A549 (cell line): ENCODE results near the gene EEFSEC. TPM values are rescaled to one million over a fixed set of nuclear protein-coding genes. Genes with fewer than 3 reads are reported as not detected.

Source experiments
- ATAC-seq, 2 experiments: fragments of 200-7000 bp in 1 of 2; fragments of >200 bp in 1 of 2; cut with Nextera tagmentation in 1 of 2; cut with Tn5 transposase in 1 of 2; 3 replicates each; pipeline versions ENCODE4 v1.8.0 to v1.9.1; 2018 to 2020; ENCODE audit warnings: mild to moderate bottlenecking in 1 of 2, moderate library complexity in 1 of 2
- CTCF ChIA-PET: fragments of 300-600 bp; sonication (Branson Sonifier 250); formaldehyde crosslinking; extraction: SDS; loops from one replicate; lab custom pipeline; 2021; ENCODE audit warnings: antibody characterized with exemption, inconsistent platforms; lab: Yijun Ruan, JAX
- POLR2A ChIA-PET: fragments of 350-600 bp; formaldehyde crosslinking; extraction: SDS; loops from one replicate; lab custom pipeline; 2021; ENCODE audit warnings: antibody characterized with exemption, inconsistent platforms; lab: Yijun Ruan, JAX
- DNase-seq, 2 experiments: peaks; one replicate each; pipeline versions ENCODE4 v3.0.0 to v3.0.0-alpha.2; 2011 to 2016; ENCODE audit warnings: low read depth in 1 of 2, low spot score in 1 of 2
- FAIRE-seq: peaks from 2 replicates; lab custom pipeline; 2011; peaks lifted over from hg19 to GRCh38; lab: Jason Lieb, UNC
- H3K27ac ChIP-seq, 2 experiments: fragments of >200 bp; sonication (Bioruptor Twin); formaldehyde crosslinking; 3 replicates each; pipeline ENCODE4 v1.5.1; 2016 to 2017
- H3K4me1 ChIP-seq: fragments of >200 bp; sonication (Bioruptor Twin); formaldehyde crosslinking; 3 replicates; pipeline ENCODE4 v1.6.1; 2016
- H3K4me2 ChIP-seq: fragments of >200 bp; sonication (Bioruptor Twin); formaldehyde crosslinking; 3 replicates; pipeline ENCODE4 v1.6.1; 2016
- H3K4me3 ChIP-seq: fragments of >200 bp; sonication (Bioruptor Twin); formaldehyde crosslinking; 3 replicates; pipeline ENCODE4 v1.5.1; 2016
- H3K9me3 ChIP-seq: fragments of >200 bp; sonication (Bioruptor Twin); formaldehyde crosslinking; 3 replicates; pipeline ENCODE4 v1.6.1; 2016
- CBX8 ChIP-seq: fragments of 200-600 bp; sonication (generic); IDR thresholded peaks from 2 replicates; pipeline ENCODE4 v1.6.1; 2016
- FOXS1 ChIP-seq: fragments of 250-450 bp; sonication (Bioruptor Pico); IDR thresholded peaks from 2 replicates; pipeline ENCODE4 v1.5.0; 2020; ENCODE audit warnings: mild to moderate bottlenecking, moderate library complexity
- HDAC2 ChIP-seq: fragments of 200-600 bp; sonication (generic); IDR thresholded peaks from 2 replicates; pipeline ENCODE4 v1.6.1; 2016
- HEYL ChIP-seq: fragments of 250-450 bp; sonication (Bioruptor Pico); IDR thresholded peaks from 2 replicates; pipeline ENCODE4 v1.8.0; 2021; ENCODE audit warnings: mild to moderate bottlenecking, moderate library complexity
- HOXB5 ChIP-seq: fragments of 250-450 bp; sonication (Bioruptor Pico); IDR thresholded peaks from 2 replicates; pipeline ENCODE4 v1.5.0; 2020; ENCODE audit warnings: mild to moderate bottlenecking, moderate library complexity
- JUN ChIP-seq, 2 experiments: fragments of >200 bp; sonication (Bioruptor Twin); formaldehyde crosslinking; IDR thresholded peaks; 2 replicates in 1 of 2; 3 replicates in 1 of 2; pipeline ENCODE4 v1.6.1; 2016 to 2017
- KDM1A ChIP-seq: fragments of 200-600 bp; sonication (generic); IDR thresholded peaks from 2 replicates; pipeline ENCODE4 v1.6.1; 2016; ENCODE audit warnings: low read depth, mild to moderate bottlenecking
- NFE2L2 ChIP-seq: fragments of 150-350 bp; conservative IDR thresholded peaks from 2 replicates; pipeline ENCODE4 v1.6.1; 2014; ENCODE audit warnings: low read length
- NPAS2 ChIP-seq: fragments of 250-450 bp; sonication (Bioruptor Pico); IDR thresholded peaks from 2 replicates; pipeline ENCODE4 v1.8.0; 2022; ENCODE audit warnings: mild to moderate bottlenecking, moderate library complexity, borderline replicate concordance
- NR3C1 ChIP-seq: fragments of >200 bp; sonication (Bioruptor Twin); formaldehyde crosslinking; IDR thresholded peaks from 3 replicates; pipeline ENCODE4 v1.6.1; 2017
- PHF8 ChIP-seq: fragments of 200-600 bp; sonication (generic); IDR thresholded peaks from 2 replicates; pipeline ENCODE4 v1.6.1; 2016; ENCODE audit warnings: low read depth, mild to moderate bottlenecking, antibody characterized with exemption, moderate library complexity, borderline replicate concordance
- POLR2A ChIP-seq: IDR thresholded peaks from 2 replicates; pipeline ENCODE4 v1.6.1; 2012; ENCODE audit warnings: mild to moderate bottlenecking, low read length
- RNF2 ChIP-seq: fragments of 200-600 bp; sonication (generic); IDR thresholded peaks from 2 replicates; pipeline ENCODE4 v1.6.1; 2016; ENCODE audit warnings: low read depth, mild to moderate bottlenecking, antibody characterized with exemption, moderate library complexity, borderline replicate concordance
- ZC3H11A ChIP-seq: fragments of 450-650 bp; IDR thresholded peaks from 2 replicates; pipeline ENCODE4 v1.6.1; 2014; ENCODE audit warnings: antibody characterized with exemption, mild to moderate bottlenecking
- ZFP36 ChIP-seq: fragments of 450-650 bp; IDR thresholded peaks from 2 replicates; pipeline ENCODE4 v1.6.1; 2014; ENCODE audit warnings: borderline replicate concordance; ENCODE audit not compliant: partially characterized antibody
- ZNF302 ChIP-seq: fragments of 250-450 bp; sonication (Bioruptor Pico); IDR thresholded peaks from 2 replicates; pipeline ENCODE4 v1.9.0; 2021; ENCODE audit warnings: inconsistent platforms, mild to moderate bottlenecking, moderate library complexity
- ZSCAN20 ChIP-seq: fragments of 250-450 bp; sonication (Bioruptor Pico); IDR thresholded peaks from 2 replicates; pipeline ENCODE4 v1.8.0; 2022; ENCODE audit warnings: mild to moderate bottlenecking, moderate library complexity
- WGBS: methylation state at CpG from one replicate; pipeline ENCODE4 v1.1.6; 2017; ENCODE audit errors: missing lambda C conversion rate; 5-methylcytosine and 5-hydroxymethylcytosine counted together
- polyA plus RNA-seq, 4 experiments: library from polyadenylated mRNA; depleted of rRNA in 3 of 4; stranded (reverse); fragments of >200 nt; fragmentation: RNase III in 1 of 4; extraction: RNeasy Plus Mini Kit Qiagen cat#74134 plus additional on column Dnase treatment in 1 of 4; gene quantifications; 2 replicates in 3 of 4; 3 replicates in 1 of 4; pipeline ENCODE4 v1.2.3, GENCODE V29; 2011 to 2017
- TF ChIP-seq, protein P1 (sequence below): IDR thresholded peaks from 2 replicates; pipeline ENCODE4 v1.6.1; 2012; ENCODE audit warnings: low read depth, borderline replicate concordance
- TF ChIP-seq, protein P2 (sequence below): fragments of 450-650 bp; IDR thresholded peaks from 2 replicates; pipeline ENCODE4 v1.6.1; 2014; ENCODE audit warnings: antibody characterized with exemption
- TF ChIP-seq, protein P3 (sequence below): fragments of >200 bp; sonication (Bioruptor Twin); formaldehyde crosslinking; IDR thresholded peaks from 3 replicates; pipeline ENCODE4 v1.5.1; 2016

Gene EEFSEC
- polyA plus RNA-seq, 2 of the 4 experiments (the other 2 are of a cell fraction) = 6.9 to 7.3 TPM

DNA sequence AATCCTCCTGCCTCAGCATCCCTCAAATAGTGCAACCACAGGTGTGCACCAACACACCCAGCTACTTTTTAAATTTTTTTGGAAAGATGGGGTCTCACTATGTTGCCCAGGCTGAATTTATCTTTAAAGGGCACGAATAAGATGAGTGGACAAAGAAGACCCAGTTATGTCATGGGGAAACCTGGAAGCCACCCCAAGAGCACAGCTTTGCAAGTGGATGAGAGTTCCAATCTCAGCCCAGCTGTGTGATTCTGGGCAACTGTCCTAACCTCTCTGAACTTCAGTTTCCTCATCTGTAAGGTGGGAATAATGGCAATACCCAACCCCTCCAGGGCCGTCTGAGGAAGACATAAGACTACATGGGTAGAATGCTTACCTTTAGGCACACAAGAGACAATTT, 281.2 kb downstream of the EEFSEC start:
- DNase-seq (no peak), FAIRE-seq (no peak), ATAC-seq (no peak)
- Histone ChIP-seq H3K4me1 (no peaks in the 10 kb centered on the region), H3K4me3 (no peak overlapping the region), H3K27ac (no peak overlapping the region), H3K4me2 (no peak overlapping the region), H3K9me3 (no peaks in the 10 kb centered on the region)
- CTCF ChIA-PET = interaction anchor here (1.0 to 1.2 kb wide), 2 partner anchors 9 to 138 kb away, joined by 3 read pairs; no protein-coding TSS in a partner anchor
- 45% methylated on average over 2 of the region's 2 CpGs for WGBS
- TF ChIP-seq ZFP36 = peak; percentile 20
- TF ChIP-seq NFE2L2 = no peak
- POLR2A ChIA-PET = no interaction called here

DNA sequence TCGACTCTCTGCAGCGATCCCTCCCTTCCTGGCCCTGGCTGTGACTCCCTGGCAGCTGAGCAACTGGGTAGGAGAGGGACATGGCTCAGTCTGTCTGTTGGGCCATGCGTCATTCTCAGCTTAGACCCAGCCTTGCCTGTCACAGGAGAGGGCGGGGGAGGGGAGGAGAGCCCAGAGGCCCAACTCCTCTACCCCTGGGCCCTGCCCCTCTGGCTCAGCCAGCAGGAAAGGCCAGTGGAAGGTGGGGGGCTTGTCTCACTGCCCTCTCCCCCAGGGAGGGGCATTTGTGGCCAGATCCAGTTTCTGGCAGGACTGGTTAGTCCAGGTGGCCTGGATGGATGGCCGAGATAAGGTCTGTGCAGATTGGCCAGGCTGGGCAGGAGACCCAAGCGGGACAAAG, 281.8 kb downstream of the EEFSEC start:
- 42% methylated on average over 2 of the region's 6 CpGs for WGBS
- TF ChIP-seq FOXS1 (CRISPR knock-in tag) (no peak), NPAS2 (CRISPR knock-in tag) (no peak), HOXB5 (no peak), RNF2 (no peak), JUN (IDR thresholded peaks at IDR 0.05) (no peak), POLR2A (no peak), HDAC2 (no peak), ZSCAN20 (CRISPR knock-in tag) (no peak), NR3C1 (no peak), HEYL (CRISPR knock-in tag) (no peak), PHF8 (no peak), CBX8 (no peak)
- TF ChIP-seq, protein P1, sequence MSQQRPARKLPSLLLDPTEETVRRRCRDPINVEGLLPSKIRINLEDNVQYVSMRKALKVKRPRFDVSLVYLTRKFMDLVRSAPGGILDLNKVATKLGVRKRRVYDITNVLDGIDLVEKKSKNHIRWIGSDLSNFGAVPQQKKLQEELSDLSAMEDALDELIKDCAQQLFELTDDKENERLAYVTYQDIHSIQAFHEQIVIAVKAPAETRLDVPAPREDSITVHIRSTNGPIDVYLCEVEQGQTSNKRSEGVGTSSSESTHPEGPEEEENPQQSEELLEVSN = no peak
- TF ChIP-seq, protein P2, sequence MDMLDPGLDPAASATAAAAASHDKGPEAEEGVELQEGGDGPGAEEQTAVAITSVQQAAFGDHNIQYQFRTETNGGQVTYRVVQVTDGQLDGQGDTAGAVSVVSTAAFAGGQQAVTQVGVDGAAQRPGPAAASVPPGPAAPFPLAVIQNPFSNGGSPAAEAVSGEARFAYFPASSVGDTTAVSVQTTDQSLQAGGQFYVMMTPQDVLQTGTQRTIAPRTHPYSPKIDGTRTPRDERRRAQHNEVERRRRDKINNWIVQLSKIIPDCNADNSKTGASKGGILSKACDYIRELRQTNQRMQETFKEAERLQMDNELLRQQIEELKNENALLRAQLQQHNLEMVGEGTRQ = no peak
- ChIA-PET CTCF (interaction anchor here (1.0 to 1.2 kb wide), 2 partner anchors 9 to 138 kb away, joined by 3 read pairs; no protein-coding TSS in a partner anchor), POLR2A (no interaction called here)
- no peak for FAIRE-seq
- no peaks in the 10 kb centered on the region for H3K9me3 ChIP-seq
- H3K4me3 ChIP-seq = no peak overlapping the region
- no peak for DNase-seq
- no peak overlapping the region for H3K27ac ChIP-seq
- no peak for ATAC-seq
- H3K4me2 ChIP-seq = no peak overlapping the region
- H3K4me1 ChIP-seq = no peaks in the 10 kb centered on the region

DNA sequence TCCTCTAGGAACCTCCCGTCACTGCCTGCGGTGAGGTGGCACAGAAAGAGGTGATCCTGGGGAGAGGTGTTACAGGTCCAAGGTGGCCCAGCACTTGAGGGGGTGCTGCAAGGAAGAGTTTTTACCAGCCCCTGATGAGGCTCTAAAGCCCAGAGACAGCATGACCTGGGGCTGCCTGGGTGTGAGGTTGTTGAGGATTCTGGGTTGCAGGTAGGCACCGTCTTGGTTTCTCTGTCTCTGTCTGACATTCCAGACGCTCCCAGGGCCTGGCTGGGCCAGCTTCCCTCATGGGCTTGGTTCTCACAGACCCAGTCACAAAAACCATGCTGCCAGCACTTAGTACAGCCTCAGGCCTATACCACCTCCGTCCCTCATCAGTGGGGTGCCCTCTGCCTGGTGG, 282.3 kb downstream of the EEFSEC start:
- DNase-seq = no peak
- Histone ChIP-seq H3K4me3 (no peak overlapping the region), H3K4me2 (no peak overlapping the region), H3K4me1 (no peaks in the 10 kb centered on the region), H3K27ac (no peak overlapping the region), H3K9me3 (no peaks in the 10 kb centered on the region)
- ChIA-PET POLR2A (no interaction called here), CTCF (no interaction called here)
- ATAC-seq = no peak; a peak in 1 of 6 replicates
- FAIRE-seq = no peak
- TF ChIP-seq, protein P3, sequence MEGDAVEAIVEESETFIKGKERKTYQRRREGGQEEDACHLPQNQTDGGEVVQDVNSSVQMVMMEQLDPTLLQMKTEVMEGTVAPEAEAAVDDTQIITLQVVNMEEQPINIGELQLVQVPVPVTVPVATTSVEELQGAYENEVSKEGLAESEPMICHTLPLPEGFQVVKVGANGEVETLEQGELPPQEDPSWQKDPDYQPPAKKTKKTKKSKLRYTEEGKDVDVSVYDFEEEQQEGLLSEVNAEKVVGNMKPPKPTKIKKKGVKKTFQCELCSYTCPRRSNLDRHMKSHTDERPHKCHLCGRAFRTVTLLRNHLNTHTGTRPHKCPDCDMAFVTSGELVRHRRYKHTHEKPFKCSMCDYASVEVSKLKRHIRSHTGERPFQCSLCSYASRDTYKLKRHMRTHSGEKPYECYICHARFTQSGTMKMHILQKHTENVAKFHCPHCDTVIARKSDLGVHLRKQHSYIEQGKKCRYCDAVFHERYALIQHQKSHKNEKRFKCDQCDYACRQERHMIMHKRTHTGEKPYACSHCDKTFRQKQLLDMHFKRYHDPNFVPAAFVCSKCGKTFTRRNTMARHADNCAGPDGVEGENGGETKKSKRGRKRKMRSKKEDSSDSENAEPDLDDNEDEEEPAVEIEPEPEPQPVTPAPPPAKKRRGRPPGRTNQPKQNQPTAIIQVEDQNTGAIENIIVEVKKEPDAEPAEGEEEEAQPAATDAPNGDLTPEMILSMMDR = no peak
- TF ChIP-seq ZNF302 (CRISPR knock-in tag) (no peak), ZC3H11A (no peak), ZFP36 (no peak), KDM1A (no peak)
- 73% methylated on average over 5 of the region's 5 CpGs for WGBS
